H1 (cell line): ENCODE data around the gene GGN. TPM values are rescaled to one million over a fixed set of nuclear protein-coding genes. Genes with fewer than 3 reads are reported as not detected.

Experiments used
- CTCF ChIA-PET: fragments of 300-600 bp; sonication (Branson Sonifier 250); formaldehyde crosslinking; loops from one replicate; lab custom pipeline; 2021; ENCODE audit not compliant: partially characterized antibody; lab: Charles Lee
- POLR2A ChIA-PET: fragments of 300-600 bp; sonication (Branson Sonifier 250); formaldehyde crosslinking; loops from one replicate; lab custom pipeline; 2021; ENCODE audit warnings: inconsistent platforms; ENCODE audit not compliant: partially characterized antibody; lab: Charles Lee
- DNase-seq, 2 experiments: peaks; one replicate each; pipeline versions ENCODE4 v3.0.0 to v3.0.0-alpha.2; 2010 to 2022; ENCODE audit warnings: low spot score in 2 of 2, low read depth in 1 of 2, mixed read lengths in 1 of 2
- FAIRE-seq: peaks from 2 replicates; lab custom pipeline; 2011; peaks lifted over from hg19 to GRCh38; lab: Jason Lieb, UNC
- H2AFZ ChIP-seq: 2 replicates; pipeline ENCODE4 v1.8.1; 2012; ENCODE audit warnings: low read length, inconsistent platforms
- H2AK5ac ChIP-seq: 2 replicates; pipeline ENCODE4 v1.6.1; 2013; ENCODE audit warnings: low read depth, low read length
- H2BK120ac ChIP-seq: replicated peaks from 2 replicates; pipeline ENCODE3; 2013; ENCODE audit warnings: low read depth, low read length, inconsistent platforms
- H2BK12ac ChIP-seq: 2 replicates; pipeline ENCODE4 v1.6.1; 2013; ENCODE audit warnings: low read depth, low read length
- H2BK15ac ChIP-seq: 2 replicates; pipeline ENCODE4 v1.6.1; 2013; ENCODE audit warnings: low read length
- H2BK20ac ChIP-seq: 2 replicates; pipeline ENCODE4 v1.6.1; 2013; ENCODE audit warnings: low read length
- H2BK5ac ChIP-seq: 2 replicates; pipeline ENCODE4 v1.6.1; 2013; ENCODE audit warnings: low read depth, low read length
- H3K14ac ChIP-seq: 2 replicates; pipeline ENCODE4 v1.6.1; 2013; ENCODE audit warnings: inconsistent platforms; ENCODE audit not compliant: insufficient read length
- H3K18ac ChIP-seq: 2 replicates; pipeline ENCODE4 v1.6.1; 2013; ENCODE audit warnings: low read length; ENCODE audit errors: extremely low read depth
- H3K23ac ChIP-seq: 2 replicates; pipeline ENCODE4 v1.6.1; 2013; ENCODE audit warnings: inconsistent platforms; ENCODE audit not compliant: insufficient read length
- H3K23me2 ChIP-seq: 2 replicates; pipeline ENCODE4 v1.6.1; 2013; ENCODE audit warnings: low read depth, low read length
- H3K27ac ChIP-seq: 2 replicates; pipeline ENCODE4 v1.6.1; 2011; ENCODE audit warnings: low read depth, low read length, inconsistent platforms
- H3K27me3 ChIP-seq, 4 experiments: replicated peaks in 1 of 4; 1 replicate in 1 of 4; 2 replicates in 3 of 4; pipeline versions ENCODE4 v1.6.1 to v1.8.1; 2011 to 2013; ENCODE audit warnings: low read length in 3 of 4, mild to moderate bottlenecking in 3 of 4, inconsistent platforms in 2 of 4, mixed read lengths in 2 of 4, moderate library complexity in 1 of 4; ENCODE audit not compliant: control insufficient read depth in 3 of 4, insufficient read depth in 3 of 4; ENCODE audit errors: extremely low read depth in 1 of 4
- H3K36me3 ChIP-seq, 4 experiments: 2 replicates each; pipeline versions ENCODE4 v1.6.1 to v1.8.1; 2011 to 2013; ENCODE audit warnings: mild to moderate bottlenecking in 4 of 4, low read length in 3 of 4, moderate library complexity in 2 of 4, control low read depth in 1 of 4, inconsistent platforms in 1 of 4; ENCODE audit not compliant: insufficient read depth in 4 of 4, control insufficient read depth in 2 of 4
- H3K4ac ChIP-seq: replicated peaks from 2 replicates; pipeline ENCODE3; 2013; ENCODE audit warnings: low read length, low read depth, mixed read lengths, inconsistent platforms; ENCODE audit not compliant: insufficient read length
- H3K4me1 ChIP-seq, 4 experiments: replicated peaks in 1 of 4; 1 replicate in 1 of 4; 2 replicates in 3 of 4; pipeline versions ENCODE4 v1.6.1 to v1.8.1; 2011 to 2013; ENCODE audit warnings: low read length in 3 of 4, inconsistent platforms in 2 of 4, mixed read lengths in 1 of 4; ENCODE audit not compliant: insufficient read depth in 4 of 4, control insufficient read depth in 3 of 4
- H3K4me2 ChIP-seq, 2 experiments: 2 replicates each; pipeline versions ENCODE4 v1.6.1 to v1.8.1; 2011 to 2013; ENCODE audit warnings: low read depth in 2 of 2, low read length in 2 of 2, control low read depth in 1 of 2, inconsistent platforms in 1 of 2, mild to moderate bottlenecking in 1 of 2; ENCODE audit not compliant: insufficient read depth in 1 of 2
- H3K4me3 ChIP-seq, 4 experiments: fragments of 200-600, 300-600 bp in 1 of 4; sonication (generic), shearing (Covaris generic), sonication (Bioruptor Twin) in 1 of 4; 2 replicates each; pipeline versions ENCODE4 v1.5.1 to v1.8.1; 2011 to 2016; ENCODE audit warnings: low read length in 4 of 4, low read depth in 3 of 4, control low read depth in 2 of 4, inconsistent platforms in 2 of 4, mild to moderate bottlenecking in 2 of 4, mixed read lengths in 1 of 4, moderate library complexity in 1 of 4; ENCODE audit not compliant: insufficient read depth in 2 of 4; ENCODE audit errors: extremely low read depth in 1 of 4
- H3K56ac ChIP-seq: replicated peaks from 2 replicates; pipeline ENCODE3; 2013; ENCODE audit warnings: low read depth, mild to moderate bottlenecking, mixed read lengths, low read length, inconsistent platforms; ENCODE audit not compliant: insufficient read length
- H3K79me1 ChIP-seq: 2 replicates; pipeline ENCODE4 v1.6.1; 2013; ENCODE audit warnings: low read depth, low read length, control low read depth
- H3K79me2 ChIP-seq, 2 experiments: 2 replicates each; pipeline versions ENCODE4 v1.6.1 to v1.8.1; 2012 to 2013; ENCODE audit warnings: low read length in 2 of 2, mild to moderate bottlenecking in 2 of 2, inconsistent platforms in 1 of 2; ENCODE audit not compliant: insufficient read depth in 2 of 2, control insufficient read depth in 1 of 2
- H3K9ac ChIP-seq, 4 experiments: replicated peaks in 1 of 4; 1 replicate in 1 of 4; 2 replicates in 3 of 4; pipeline versions ENCODE4 v1.6.1 to v1.8.1; 2011 to 2013; ENCODE audit warnings: low read depth in 3 of 4, low read length in 3 of 4, control low read depth in 2 of 4, mild to moderate bottlenecking in 2 of 4, moderate library complexity in 2 of 4, inconsistent platforms in 1 of 4; ENCODE audit errors: extremely low read depth in 1 of 4
- H3K9me3 ChIP-seq, 2 experiments: 2 replicates each; pipeline versions ENCODE4 v1.6.1 to v1.8.1; 2012 to 2013; ENCODE audit warnings: mild to moderate bottlenecking in 2 of 2, moderate library complexity in 2 of 2, control low read depth in 1 of 2, inconsistent platforms in 1 of 2, low read depth in 1 of 2, low read length in 1 of 2, mixed read lengths in 1 of 2; ENCODE audit not compliant: insufficient read depth in 2 of 2
- H4K20me1 ChIP-seq, 2 experiments: replicated peaks in 1 of 2; 2 replicates each; pipeline versions ENCODE3 to v1.8.1; 2011 to 2013; ENCODE audit warnings: inconsistent platforms in 2 of 2, low read length in 2 of 2, mild to moderate bottlenecking in 1 of 2; ENCODE audit not compliant: insufficient read depth in 2 of 2, control insufficient read depth in 1 of 2
- H4K5ac ChIP-seq: 2 replicates; pipeline ENCODE4 v1.6.1; 2013; ENCODE audit warnings: low read length, low read depth, mixed read lengths, inconsistent platforms; ENCODE audit not compliant: insufficient read length
- H4K8ac ChIP-seq: 2 replicates; pipeline ENCODE4 v1.8.0; 2013; ENCODE audit warnings: mild to moderate bottlenecking, moderate library complexity, low read length, inconsistent platforms; ENCODE audit not compliant: insufficient read depth; ENCODE audit errors: extremely low read depth
- H4K91ac ChIP-seq: replicated peaks from 2 replicates; pipeline ENCODE3; 2013; ENCODE audit warnings: low read length, mixed read lengths, inconsistent platforms; ENCODE audit not compliant: insufficient read length
- BCL11A ChIP-seq, 2 experiments: IDR thresholded peaks; one replicate each; pipeline ENCODE4 v1.6.1; 2011; ENCODE audit warnings: low read depth in 2 of 2, low read length in 2 of 2, mild to moderate bottlenecking in 2 of 2
- EGR1 ChIP-seq: IDR thresholded peaks from 2 replicates; pipeline ENCODE4 v1.6.1; 2011; ENCODE audit warnings: low read depth, low read length, borderline replicate concordance
- GTF2F1 ChIP-seq: IDR thresholded peaks from 2 replicates; pipeline ENCODE4 v1.6.1; 2012; ENCODE audit warnings: low read depth, low read length, improper control_type of control experiment, borderline replicate concordance
- HDAC6 ChIP-seq: IDR thresholded peaks from one replicate; pipeline ENCODE4 v1.7.1; 2012; ENCODE audit warnings: low read depth, mild to moderate bottlenecking, inconsistent platforms, low read length, moderate library complexity
- KDM5A ChIP-seq: fragments of 200-600 bp; IDR thresholded peaks from 2 replicates; pipeline ENCODE4 v1.7.1; 2012; ENCODE audit warnings: mild to moderate bottlenecking, low read length, inconsistent platforms, mixed read lengths
- POLR2AphosphoS5 ChIP-seq: IDR thresholded peaks from 2 replicates; pipeline ENCODE4 v1.6.1; 2011; ENCODE audit warnings: low read depth, low read length
- RBBP5 ChIP-seq: IDR thresholded peaks from 2 replicates; pipeline ENCODE4 v1.7.1; 2012; ENCODE audit warnings: low read depth, mild to moderate bottlenecking, inconsistent platforms, low read length, moderate library complexity, borderline replicate concordance
- SIN3A ChIP-seq, 2 experiments: IDR thresholded peaks in 1 of 2; conservative IDR thresholded peaks in 1 of 2; 2 replicates each; pipeline ENCODE4 v1.6.1; 2011 to 2012; ENCODE audit warnings: low read length in 2 of 2, improper control_type of control experiment in 1 of 2, low read depth in 1 of 2, mild to moderate bottlenecking in 1 of 2
- SIRT6 ChIP-seq: IDR thresholded peaks from one replicate; pipeline ENCODE4 v1.7.1; 2012; ENCODE audit warnings: low read length, inconsistent platforms
- SIX5 ChIP-seq: IDR thresholded peaks from 2 replicates; pipeline ENCODE4 v1.6.1; 2011; ENCODE audit warnings: mild to moderate bottlenecking, low read depth, low read length
- SP1 ChIP-seq: IDR thresholded peaks from 2 replicates; pipeline ENCODE4 v1.6.1; 2011; ENCODE audit warnings: low read depth, low read length
- TAF7 ChIP-seq: optimal IDR thresholded peaks from 2 replicates; pipeline ENCODE3; 2011; ENCODE audit warnings: low read depth, mild to moderate bottlenecking, inconsistent platforms, low read length, moderate library complexity, borderline replicate concordance
- WGBS, 2 experiments: shearing (Covaris generic) in 1 of 2; methylation state at CpG; one replicate each; pipeline versions ENCODE4 v1.1.6 to v1.1.7; 2013 to 2015; ENCODE audit warnings: low lambda C conversion rate in 2 of 2, mixed read lengths in 2 of 2, inconsistent platforms in 1 of 2, low coverage in 1 of 2, missing lambda C conversion rate in 1 of 2; ENCODE audit not compliant: insufficient replicate concordance in 2 of 2, insufficient coverage in 1 of 2, insufficient read length in 1 of 2; ENCODE audit errors: extremely low coverage in 1 of 2, missing lambda C conversion rate in 1 of 2; 5-methylcytosine and 5-hydroxymethylcytosine counted together
- polyA plus RNA-seq, 7 experiments: library from polyadenylated mRNA; depleted of rRNA in 3 of 7; stranded (reverse) in 5 of 7; unstranded in 2 of 7; fragments of >200 nt in 5 of 7; fragments of 200-250 nt in 2 of 7; gene quantifications; 1 replicate in 5 of 7; 2 replicates in 1 of 7; 4 replicates in 1 of 7; pipeline versions ENCODE4 v1.2.1 to v1.2.3, GENCODE V29; 2011 to 2013; ENCODE audit warnings: missing spikeins in 2 of 7, mixed read lengths in 2 of 7
- total RNA-seq: library from RNA; stranded (reverse); fragmentation: NEBNext Ultra II Directional; extraction: Animal tissue kit (Norgen Biotek cat#: 25700); gene quantifications from 2 replicates; pipeline ENCODE4 v1.2.1, GENCODE V29; 2021
- TF ChIP-seq, protein P1 (sequence below): IDR thresholded peaks from 2 replicates; pipeline ENCODE4 v1.6.1; 2011; ENCODE audit warnings: low read depth, mild to moderate bottlenecking, low read length; ENCODE audit not compliant: insufficient read depth

Gene GGN
- total and polyA plus RNA-seq, 2 of the 8 experiments (the other 6 are each of a cell fraction or from before 2014, with no cell fraction given): 0.47 to 1.2 TPM

DNA sequence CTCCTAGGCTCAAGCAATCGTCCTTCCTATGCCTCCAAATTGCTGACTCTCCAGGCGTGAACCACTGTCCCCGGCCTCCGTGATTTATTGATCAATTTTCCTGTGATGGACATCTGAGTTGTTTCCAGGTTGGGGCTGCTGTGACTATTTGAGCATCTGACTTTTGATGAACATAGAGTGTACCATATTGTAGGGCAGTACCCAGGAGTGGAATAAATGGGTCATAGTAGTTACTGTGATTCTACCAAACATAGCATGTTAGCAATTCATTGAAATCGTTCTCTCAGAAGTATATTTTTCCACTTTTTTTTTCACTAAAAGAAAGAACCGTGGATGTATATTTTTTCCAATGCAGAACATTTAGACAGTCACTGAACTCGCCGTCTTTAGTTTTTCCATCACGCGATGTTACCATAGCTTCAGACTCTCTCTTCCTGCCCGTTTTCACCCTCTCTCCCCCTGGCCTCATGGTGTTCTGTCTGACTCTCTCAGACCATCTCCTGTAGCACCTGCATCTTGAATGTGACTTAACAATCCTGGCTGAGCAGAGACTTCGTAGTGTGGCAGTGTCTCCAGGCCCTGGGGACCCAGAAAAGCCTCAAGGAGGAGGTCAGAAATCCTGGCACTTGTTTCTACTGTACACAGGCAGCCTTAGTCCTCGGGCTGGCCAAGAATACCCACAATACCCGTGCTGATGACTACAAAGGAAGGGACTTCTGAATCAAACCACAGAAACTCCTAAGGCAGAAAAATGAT lies 41.4 kb upstream of the GGN start:
- no peak overlapping the region for H3K4me2 ChIP-seq
- no peak overlapping the region for H2BK15ac ChIP-seq
- H4K8ac ChIP-seq: no peak overlapping the region
- H3K79me2 ChIP-seq: no peaks in the 10 kb centered on the region
- H3K23me2 ChIP-seq: peaks cover 6% of the 10 kb centered on the region; the same call in 1 of the 2 replicates
- H2AK5ac ChIP-seq: no peak overlapping the region
- no peaks in the 10 kb centered on the region for H3K79me1 ChIP-seq
- CTCF ChIA-PET: interaction anchor here (1.2 kb wide), 1 partner anchor 8 kb away, joined by 3 read pairs; no protein-coding TSS in a partner anchor
- no peaks in the 10 kb centered on the region for H3K27me3 ChIP-seq
- H3K36me3 ChIP-seq: no peaks in the 10 kb centered on the region
- H3K18ac ChIP-seq: no peak overlapping the region
- FAIRE-seq (no peak), DNase-seq (no peak)
- no peak overlapping the region for H2BK5ac ChIP-seq
- no peak overlapping the region for H3K27ac ChIP-seq
- H3K9ac ChIP-seq: no peak overlapping the region
- no peak overlapping the region for H3K23ac ChIP-seq
- 84% methylated on average over 14 of the region's 14 CpGs; no CpG with 5 or more reads in 1 of the 2 experiments for WGBS, 2 experiments
- H3K4me3 ChIP-seq: no peak overlapping the region
- H2BK20ac ChIP-seq: no peak overlapping the region
- POLR2A ChIA-PET: interaction anchor here (0.7 kb wide), 1 partner anchor 189 kb away, joined by 3 read pairs; no protein-coding TSS in a partner anchor
- no peaks in the 10 kb centered on the region for H4K20me1 ChIP-seq
- no peak overlapping the region for H4K5ac ChIP-seq
- no peak overlapping the region for H2AFZ ChIP-seq
- peaks cover 9 to 12% (median 11%) of the 10 kb centered on the region in 4 experiments for H3K4me1 ChIP-seq
- no peaks in the 10 kb centered on the region for H3K9me3 ChIP-seq
- H2BK12ac ChIP-seq: no peak overlapping the region
- no peak overlapping the region for H3K4ac ChIP-seq
- no peak overlapping the region for H3K56ac ChIP-seq
- H4K91ac ChIP-seq: no peak overlapping the region
- H2BK120ac ChIP-seq: no peak overlapping the region
- H3K14ac ChIP-seq: no peak overlapping the region
- TF ChIP-seq EGR1 (no peak), TAF7 (no peak), GTF2F1 (no peak), SIN3A (conservative IDR thresholded peaks at IDR 0.05 in 1 of 2, IDR thresholded peaks at IDR 0.05 in 1 of 2; ENCODE audit: low read depth in 1 of 2, low read length in 2 of 2) (no peak), BCL11A (IDR thresholded peaks at IDR 0.05; ENCODE audit: low read depth in 2 of 2, low read length in 2 of 2) (no peak), POLR2AphosphoS5 (no peak), RBBP5 (no peak), SP1 (no peak), SIX5 (no peak), HDAC6 (no peak), SIRT6 (no peak), KDM5A (no peak)
- TF ChIP-seq, protein P1, sequence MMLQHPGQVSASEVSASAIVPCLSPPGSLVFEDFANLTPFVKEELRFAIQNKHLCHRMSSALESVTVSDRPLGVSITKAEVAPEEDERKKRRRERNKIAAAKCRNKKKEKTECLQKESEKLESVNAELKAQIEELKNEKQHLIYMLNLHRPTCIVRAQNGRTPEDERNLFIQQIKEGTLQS: no peak
